Measurements from ENCODE around the gene PANK2.
"Not testable (repeated sequence)": the region's sequence is repeated elsewhere in the genome, so short reads cannot be mapped to it uniquely, and the experiment has no call there.

PANK2 gene

DNA sequence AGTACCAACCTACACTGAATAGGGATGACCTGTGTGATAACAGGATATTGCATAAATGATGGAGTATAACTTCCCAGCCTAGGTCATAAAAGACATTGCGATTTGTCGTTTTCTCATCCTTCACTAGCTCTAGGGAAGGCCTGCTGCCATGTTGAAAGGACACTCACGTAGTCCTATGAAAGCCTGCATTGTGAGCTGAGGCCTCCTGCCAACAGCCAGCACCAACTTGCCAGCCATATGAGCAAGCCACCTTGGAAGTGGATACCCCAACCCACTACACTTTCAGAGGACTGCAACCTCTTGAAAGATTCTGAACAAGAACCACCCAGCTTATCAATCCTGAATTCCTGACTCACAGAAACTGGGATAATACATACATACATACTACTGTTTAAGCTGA, 3.5 kb upstream of the PANK2 start:
- DNase-seq: no peak
- no peak for TF ChIP-seq POLR2A (IDR thresholded peaks at IDR 0.05; ENCODE audit: low read length)
- no peak for TF ChIP-seq GATA1 (IDR thresholded peaks at IDR 0.05; ENCODE audit: low read depth, low read length)

DNA sequence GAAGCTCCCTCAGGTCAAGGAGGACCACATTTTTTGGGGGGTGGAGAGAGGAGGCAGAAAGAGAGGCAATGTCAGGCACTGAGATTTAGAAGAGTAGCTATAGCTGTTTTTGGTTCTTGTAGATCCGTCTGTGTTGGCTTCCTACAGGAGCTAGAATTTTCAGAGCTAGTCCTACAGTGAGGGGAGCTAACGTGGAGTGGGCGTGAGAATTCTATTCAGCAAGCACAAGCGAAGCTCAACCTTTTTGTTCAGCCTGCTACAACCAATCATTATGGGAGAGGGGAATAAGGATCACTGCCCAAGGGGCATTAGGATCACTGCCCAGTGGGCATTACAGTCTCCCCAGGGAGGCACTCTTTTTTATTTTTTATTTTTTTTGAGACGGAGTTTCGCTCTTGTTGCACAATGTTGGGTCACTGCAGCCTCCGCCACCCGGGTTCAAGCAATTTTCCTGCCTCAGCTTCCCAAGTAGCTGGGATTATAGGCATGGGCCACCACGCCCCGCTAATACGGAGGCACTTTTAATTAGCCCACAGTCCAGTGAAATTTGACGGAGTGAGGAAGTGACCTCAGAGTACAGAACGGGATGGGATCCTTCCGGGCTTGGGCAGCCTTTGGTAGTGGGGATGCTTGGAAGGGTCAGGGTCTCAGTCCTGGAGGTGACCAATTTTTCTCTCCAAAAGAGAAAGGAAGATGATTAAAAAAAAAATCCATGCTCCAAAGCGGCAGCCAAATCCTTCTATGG, 1.1 kb upstream of the PANK2 start:
- no peak for DNase-seq
- no peak for TF ChIP-seq GATA1 (IDR thresholded peaks at IDR 0.05; ENCODE audit: low read depth, low read length)
- no peak for TF ChIP-seq POLR2A (IDR thresholded peaks at IDR 0.05; ENCODE audit: low read length)

DNA sequence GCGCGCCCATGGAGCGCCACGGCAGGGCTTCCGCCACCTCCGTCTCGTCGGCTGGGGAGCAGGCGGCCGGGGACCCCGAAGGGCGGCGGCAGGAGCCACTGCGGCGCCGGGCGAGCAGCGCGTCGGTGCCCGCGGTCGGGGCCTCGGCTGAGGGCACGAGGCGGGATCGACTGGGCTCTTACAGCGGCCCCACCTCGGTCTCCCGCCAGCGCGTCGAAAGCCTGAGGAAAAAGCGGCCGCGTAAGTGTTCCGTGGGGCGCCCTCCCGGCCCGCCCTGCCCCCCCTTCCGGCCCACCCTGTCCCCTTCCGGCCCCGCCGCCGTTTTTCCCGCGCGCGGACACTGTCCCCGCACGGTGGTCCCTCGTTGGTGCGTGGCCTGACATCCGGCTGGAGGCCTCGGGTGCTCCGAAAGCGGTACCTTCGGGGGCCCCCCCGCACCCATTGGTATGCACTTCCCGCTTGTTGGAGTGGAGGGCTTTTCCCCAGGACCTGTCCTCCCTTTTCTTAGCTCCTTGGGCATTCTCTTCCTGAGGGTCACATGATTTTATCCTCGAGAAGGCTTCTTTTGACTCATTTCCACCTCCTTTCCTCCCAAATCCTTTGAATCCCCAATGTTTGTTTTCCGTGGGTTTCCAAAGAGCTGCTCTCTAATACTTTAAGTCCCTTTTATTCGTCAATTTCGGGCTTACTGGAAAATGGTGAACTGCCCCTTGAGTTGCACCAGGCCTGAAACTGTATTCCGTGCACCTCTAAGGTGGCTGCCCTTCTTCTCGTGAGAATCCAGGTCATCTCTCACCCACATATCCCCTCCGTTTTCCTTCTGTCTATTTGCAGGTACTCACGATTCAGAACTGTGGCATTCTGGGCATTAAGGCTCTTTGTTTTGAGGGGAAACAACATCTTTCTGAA, 556 bp downstream of the PANK2 start:
- DNase-seq: peak; percentile 73 to 80
- peak; percentile 47 for TF ChIP-seq POLR2A (IDR thresholded peaks at IDR 0.05; ENCODE audit: low read length)
- no peak for TF ChIP-seq GATA1 (IDR thresholded peaks at IDR 0.05; ENCODE audit: low read depth, low read length)

DNA sequence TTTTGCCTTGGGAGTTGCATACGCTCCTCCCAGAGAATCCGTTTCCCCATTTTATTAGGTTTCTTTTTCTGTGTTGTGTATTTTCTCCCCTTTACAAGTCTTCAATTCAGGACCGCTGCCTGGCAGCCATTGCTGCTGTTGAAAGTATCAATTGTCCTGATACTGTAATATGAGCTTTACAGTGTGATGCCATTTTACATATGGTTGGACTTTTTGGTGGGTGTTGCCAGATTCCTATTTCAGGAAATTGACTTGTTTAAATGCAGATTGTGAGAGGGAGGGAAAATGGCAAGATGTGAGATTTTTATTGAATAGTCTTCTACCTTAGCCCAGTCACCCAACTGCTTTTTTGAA, 1.2 kb downstream of the PANK2 start:
- peak; percentile 52 to 63 for DNase-seq

DNA sequence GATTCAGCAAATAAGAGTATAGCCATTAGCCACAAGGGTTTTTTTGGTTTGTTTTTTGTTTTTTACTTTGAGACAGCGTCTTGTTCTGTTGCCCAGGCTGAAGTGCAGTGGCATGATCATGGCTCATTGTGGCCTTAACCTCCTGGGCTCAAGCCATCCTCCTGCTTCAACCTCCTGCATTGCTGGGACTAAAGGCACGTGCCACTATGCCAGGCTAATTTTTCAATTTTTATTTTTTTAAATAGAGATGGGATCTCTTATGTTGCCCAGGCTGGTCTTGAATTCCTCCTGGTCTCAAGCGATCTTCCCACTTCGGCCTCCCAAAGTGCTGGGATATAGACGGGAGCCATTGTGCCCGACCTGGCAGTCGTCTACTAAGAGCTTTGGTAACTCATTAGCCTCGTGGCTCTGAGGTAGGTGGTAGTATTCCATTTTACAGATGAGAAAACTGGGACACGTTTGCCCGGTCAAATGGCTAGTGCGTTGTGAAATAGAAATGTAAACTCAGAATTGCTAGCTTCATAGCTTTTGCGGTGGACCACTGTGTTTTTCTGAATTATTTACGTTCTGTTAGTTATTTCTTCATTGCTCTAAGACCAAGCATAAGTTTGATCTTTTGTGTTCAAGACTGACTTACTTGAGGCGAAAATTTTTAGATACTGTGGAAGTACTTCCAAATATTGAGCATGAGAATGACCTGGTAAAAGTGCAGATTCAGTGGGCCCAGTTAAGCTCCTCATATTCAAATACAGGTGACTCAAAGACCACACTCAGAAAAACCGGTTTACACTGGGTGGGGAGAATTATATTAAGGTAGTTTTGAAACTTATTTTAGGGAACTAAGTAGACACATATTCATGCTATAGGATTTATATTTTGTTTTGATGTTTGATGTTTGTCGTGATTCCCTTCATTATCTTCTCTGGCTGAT, 2.1 kb downstream of the PANK2 start:
- peak in 1 of 2 experiments; percentile 44 for DNase-seq
- no peak for TF ChIP-seq GATA1 (IDR thresholded peaks at IDR 0.05; ENCODE audit: low read depth, low read length)
- no peak for TF ChIP-seq POLR2A (IDR thresholded peaks at IDR 0.05; ENCODE audit: low read length)

More for the DNA sequence above, 1.2 kb downstream of the PANK2 start:
- TF ChIP-seq POLR2A (IDR thresholded peaks at IDR 0.05; ENCODE audit: low read length) (peak; percentile 22), GATA1 (IDR thresholded peaks at IDR 0.05; ENCODE audit: low read depth, low read length) (no peak)

DNA sequence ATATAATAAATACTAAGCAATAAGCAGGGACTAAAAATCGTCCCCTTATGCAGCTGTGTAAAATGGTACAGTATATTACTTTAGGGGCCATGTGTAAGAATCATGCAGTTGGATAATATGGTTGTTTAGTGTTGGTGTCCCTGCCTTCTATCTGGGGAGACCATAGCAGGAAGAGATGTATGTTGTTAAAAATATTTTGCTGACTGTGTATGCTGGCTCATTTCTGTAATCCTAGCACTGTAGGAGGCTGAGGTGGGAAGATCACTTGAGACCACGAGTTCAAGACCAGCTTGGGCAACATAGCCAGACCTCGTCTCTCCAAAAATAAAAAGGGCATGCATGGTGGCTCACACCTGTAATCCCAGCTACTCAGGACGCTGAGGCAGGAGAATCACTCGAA, 5.6 kb downstream of the PANK2 start:
- TF ChIP-seq GATA1 (IDR thresholded peaks at IDR 0.05; ENCODE audit: low read depth, low read length) (no peak), POLR2A (IDR thresholded peaks at IDR 0.05; ENCODE audit: low read length) (no peak)
- DNase-seq: no peak

DNA sequence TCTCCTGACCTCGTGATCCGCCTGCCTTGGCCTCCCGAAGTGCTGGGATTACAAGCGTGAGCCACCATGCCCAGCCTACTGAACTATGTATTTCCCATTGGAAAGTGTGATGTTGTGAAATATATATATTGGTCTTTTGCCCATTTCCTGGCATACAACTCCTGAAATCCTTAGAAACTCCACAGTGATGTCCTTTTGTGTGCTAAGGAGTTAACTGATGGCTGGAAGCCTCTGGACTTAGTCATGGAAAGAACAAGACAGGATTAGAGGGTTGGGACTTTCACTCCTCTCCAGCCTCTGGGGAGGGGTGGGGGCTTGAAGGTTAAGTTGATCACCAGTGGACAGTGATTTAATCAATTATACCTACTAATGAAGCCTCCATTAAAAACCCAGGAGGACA, 7.1 kb downstream of the PANK2 start:
- DNase-seq: no peak
- TF ChIP-seq GATA1 (IDR thresholded peaks at IDR 0.05; ENCODE audit: low read depth, low read length) (no peak), POLR2A (IDR thresholded peaks at IDR 0.05; ENCODE audit: low read length) (no peak)

DNA sequence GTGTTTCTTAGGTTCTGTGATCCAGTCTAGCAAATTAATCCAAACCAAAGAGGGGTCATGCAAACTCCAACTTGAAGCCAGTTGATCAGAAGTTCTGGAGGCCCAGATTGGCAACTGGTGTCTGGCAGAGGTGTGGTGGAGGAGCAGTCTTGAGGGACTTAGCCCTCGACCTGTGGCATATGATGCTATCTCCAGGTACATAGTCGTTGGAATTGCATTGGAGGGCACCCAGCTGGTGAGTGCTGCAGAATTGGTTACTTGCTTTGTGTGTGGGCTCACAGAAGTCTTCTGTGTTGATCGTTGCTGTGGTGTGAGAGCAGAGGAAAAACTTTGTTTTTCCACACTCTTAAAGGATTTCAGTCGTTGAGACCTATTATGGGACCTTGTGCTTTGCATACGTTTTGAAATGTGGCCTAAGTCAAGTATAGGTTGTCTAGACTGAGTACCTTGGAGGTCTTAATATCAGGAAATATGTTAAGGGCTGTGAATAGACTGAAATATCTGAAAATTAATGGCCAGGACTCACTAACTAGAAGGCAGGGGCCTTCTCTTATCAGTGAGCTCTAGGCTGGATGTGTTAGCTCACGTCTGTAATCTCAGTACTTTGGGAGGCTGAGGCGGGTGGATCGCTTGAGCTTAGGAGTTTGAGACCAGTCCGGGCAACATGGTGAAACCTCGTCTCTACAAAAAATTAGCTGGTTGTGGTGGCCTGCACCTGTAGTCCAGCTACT, 7.8 kb downstream of the PANK2 start:
- TF ChIP-seq GATA1 (IDR thresholded peaks at IDR 0.05; ENCODE audit: low read depth, low read length) (no peak), POLR2A (IDR thresholded peaks at IDR 0.05; ENCODE audit: low read length) (no peak)
- DNase-seq: peak; percentile 77 to 80

DNA sequence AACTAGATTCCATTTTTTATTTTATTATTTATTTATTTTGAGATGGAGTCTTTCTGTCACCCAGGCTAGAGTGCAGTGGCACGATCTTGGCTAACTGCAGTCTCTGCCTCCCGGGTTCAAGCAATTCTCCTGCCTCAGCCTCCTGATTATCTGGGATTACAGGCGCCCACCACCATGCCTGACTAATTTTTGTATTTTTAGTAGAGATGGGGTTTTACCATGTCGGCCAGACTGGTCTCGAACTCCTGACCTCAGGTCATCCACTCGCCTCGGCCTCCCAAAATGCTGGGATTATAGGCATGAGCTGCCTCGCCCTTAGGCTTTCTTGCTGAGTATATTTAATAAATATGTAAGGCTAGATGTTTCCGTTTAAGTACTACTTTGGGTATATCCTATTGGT, 9.0 kb downstream of the PANK2 start:
- not testable (repeated sequence) for DNase-seq

DNA sequence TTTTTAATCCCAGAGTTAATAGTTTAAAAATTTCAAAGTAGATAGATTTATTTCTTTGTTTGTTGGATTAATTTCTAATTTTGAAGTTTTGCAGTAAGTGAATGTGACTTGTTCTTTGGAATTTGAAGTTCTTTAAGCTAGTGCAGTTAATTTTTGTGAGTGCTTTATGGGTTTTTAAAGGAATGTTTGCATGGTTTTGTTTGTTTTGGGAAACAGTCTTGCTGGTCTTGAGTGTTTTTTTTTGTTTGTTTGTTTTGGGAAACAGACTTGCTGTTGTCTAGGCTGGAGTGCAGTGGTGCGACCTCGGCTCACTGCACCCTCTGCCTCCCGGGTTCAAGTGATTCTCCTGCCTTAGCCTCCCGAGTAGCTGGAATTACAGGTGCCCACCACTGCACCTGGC, 9.5 kb downstream of the PANK2 start:
- no peak for TF ChIP-seq POLR2A (IDR thresholded peaks at IDR 0.05; ENCODE audit: low read length)
- no peak for TF ChIP-seq GATA1 (IDR thresholded peaks at IDR 0.05; ENCODE audit: low read depth, low read length)
- DNase-seq: no peak

DNA sequence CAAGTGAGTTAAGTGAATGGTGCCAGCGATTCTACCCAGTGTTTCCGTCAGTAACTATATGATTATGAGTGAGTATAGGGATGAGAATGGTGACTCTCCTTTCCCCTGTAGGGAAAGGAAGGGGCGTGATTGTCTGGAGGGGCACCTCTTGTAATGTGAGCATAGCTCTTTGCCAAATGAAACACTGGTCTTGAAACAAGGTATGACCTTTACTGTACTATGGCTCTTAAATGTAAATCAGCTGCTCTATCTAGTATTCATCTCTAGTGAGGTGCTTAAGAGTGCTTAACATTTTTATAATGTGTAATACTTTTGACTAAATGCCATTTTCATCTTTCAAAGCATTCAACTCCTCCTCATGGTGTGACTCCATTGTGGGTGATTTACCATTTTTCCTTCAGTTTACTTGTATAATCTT, 11.0 kb downstream of the PANK2 start:
- no peak for DNase-seq
- no peak for TF ChIP-seq GATA1 (IDR thresholded peaks at IDR 0.05; ENCODE audit: low read depth, low read length)
- no peak for TF ChIP-seq POLR2A (IDR thresholded peaks at IDR 0.05; ENCODE audit: low read length)

DNA sequence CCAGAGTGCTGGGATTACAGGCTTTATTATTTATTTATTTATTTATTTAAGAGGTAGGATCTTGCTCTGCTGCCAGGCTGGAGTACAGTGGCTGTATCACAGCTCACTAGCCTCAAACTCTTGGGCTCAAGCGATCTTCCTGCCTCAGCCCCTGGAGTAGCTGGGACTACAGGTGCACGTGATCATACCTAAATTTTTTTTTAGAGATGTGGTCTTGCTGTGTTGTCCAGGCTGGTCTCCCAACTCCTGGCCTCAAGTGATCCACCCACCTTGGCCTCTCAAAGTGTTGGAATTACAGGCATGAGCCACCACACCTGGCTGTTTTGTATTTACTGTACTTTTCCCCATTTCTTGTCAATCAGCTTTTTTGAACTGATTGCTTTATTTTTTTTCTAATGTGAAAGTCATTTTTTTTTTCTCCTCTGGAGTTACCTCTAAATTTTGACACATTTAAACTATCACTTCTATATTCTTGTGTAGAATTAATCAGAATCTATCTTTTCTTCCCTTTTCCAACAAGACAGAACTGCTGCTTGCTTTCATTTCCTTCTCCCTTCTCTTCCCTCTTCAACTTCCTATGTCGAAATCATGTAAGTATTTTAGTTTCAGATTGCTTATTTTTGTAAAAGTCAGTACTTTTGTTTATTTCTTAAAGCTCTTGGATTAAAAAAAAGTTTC, 12.0 kb downstream of the PANK2 start:
- DNase-seq: no peak
- TF ChIP-seq GATA1 (IDR thresholded peaks at IDR 0.05; ENCODE audit: low read depth, low read length) (no peak), POLR2A (IDR thresholded peaks at IDR 0.05; ENCODE audit: low read length) (no peak)

Measured in erythroblast (primary cell).